HG03066 (cell line): ENCODE data around the gene KIF3A.

ENCODE experiments used
- ATAC-seq: cut with Tn5 transposase; IDR thresholded peaks from one replicate; pipeline ENCODE4 v1.9.1; 2021; ENCODE audit warnings: low read depth; ENCODE audit not compliant: unreplicated experiment

KIF3A gene

DNA sequence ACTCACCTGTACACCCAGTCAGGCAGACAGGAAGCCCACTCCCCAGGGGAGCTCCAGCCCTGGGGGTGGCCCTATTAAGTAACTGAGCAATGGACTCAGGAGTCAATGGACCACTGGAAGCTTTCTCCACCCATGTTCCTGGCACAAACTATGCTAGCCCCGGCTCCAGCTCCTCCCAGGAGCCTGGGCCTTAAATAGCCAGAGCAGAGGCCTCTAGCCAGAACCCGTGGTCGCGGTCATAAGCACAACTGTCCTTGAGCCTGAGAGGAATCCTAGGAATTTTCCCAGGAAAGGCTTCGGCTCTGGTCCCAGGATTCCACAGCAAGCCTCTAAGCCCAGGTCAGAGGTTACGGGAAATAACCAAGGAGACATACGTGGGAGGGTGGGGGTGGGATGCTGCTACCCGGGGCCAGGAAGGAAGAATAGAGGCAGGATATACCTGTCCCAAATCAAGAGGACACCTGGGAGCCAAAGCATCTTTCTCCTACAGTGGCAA is 34.2 kb upstream of the KIF3A start:
- no peak for ATAC-seq

GRCh38 chr5:132770476-132771159 is 33.3 kb upstream of the KIF3A start:
- ATAC-seq, result no peak

GRCh38 chr5:132768485-132768868 is 31.1 kb upstream of the KIF3A start:
- ATAC-seq, result no peak

DNA sequence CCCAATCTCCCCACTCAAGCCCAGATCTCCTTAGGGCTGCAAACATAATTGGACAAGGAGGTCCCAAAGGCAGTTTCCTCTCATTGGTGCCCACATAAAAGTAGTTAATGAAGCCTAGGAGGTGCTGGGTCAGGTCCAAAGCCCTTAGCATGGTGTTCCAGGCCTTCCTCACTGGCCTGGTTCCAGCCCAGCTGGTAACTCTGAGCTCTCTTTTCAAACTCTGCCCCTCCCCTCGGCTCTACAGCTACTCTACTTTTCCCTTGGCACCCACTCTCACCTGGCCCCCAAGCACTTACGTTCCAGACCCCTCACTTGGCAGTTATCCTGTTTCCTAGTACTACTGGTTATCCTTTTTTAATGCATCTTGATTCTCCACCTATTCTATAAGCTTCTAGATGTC is 29.8 kb upstream of the KIF3A start:
- ATAC-seq, result no peak

DNA sequence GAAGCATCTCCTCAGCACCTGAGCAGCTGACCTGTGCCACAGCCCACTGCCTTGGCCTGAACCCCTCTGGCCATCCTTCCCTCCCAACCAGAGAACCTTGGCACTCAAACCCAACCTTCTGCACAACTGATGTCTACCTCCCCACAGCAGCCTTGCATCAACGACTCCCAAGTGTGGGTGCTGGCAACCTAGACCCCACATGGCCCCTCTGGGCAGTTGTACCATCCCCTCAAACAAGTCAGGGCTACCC is 29.4 kb upstream of the KIF3A start:
- no peak for ATAC-seq

GRCh38 chr5:132766020-132766805 is 28.9 kb upstream of the KIF3A start:
- ATAC-seq, result no peak

- ATAC-seq, result no peak
Measured at GRCh38 chr5:132765311-132766019, 28.1 kb upstream of the KIF3A start.

DNA sequence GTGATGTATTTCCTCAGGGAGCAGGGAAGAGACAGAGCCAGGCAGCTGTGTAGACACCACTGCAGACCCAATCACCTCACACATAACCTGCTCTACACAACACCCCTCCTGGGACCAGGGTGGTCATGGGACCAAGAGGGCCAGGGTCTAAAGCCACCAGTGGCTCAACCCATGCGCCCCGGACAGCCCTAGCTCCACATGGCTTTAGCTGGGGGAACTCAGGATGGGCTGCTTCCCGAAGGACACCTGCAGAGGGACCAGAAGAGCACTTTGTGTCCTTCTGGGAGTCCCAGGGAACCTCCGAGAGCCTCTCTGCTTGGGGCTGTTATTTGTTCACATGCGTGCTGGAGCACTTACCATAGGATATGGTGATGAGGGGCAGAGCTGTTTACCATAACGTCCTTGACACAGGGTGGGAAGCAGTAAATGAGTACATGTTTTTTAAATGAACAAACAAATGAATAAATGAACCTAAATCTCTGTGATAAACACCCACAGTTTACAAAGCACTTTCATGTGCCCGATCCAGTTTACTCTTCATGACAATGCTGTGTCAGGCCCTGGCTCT is 27.4 kb upstream of the KIF3A start:
- no peak for ATAC-seq

DNA sequence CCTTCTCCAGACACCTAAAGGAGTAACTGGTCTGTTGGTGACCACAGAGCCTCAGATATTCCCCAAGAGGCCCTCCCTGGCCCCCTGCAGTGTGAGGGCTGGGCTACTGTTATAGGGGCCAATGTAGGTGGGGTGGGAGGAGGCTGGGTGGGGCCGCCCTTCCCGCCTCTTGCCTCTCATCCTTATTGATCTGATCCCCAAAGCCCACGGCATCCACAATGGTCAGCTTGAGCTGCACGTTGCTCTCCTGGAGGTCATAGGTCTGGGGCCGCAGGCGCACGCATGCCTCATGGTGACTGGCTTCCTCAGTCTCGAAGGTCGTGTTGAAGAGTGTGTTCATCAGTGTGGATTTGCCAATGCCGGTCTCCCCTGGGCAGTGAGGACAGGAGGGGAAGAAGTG is 26.7 kb upstream of the KIF3A start:
- no peak for ATAC-seq

DNA sequence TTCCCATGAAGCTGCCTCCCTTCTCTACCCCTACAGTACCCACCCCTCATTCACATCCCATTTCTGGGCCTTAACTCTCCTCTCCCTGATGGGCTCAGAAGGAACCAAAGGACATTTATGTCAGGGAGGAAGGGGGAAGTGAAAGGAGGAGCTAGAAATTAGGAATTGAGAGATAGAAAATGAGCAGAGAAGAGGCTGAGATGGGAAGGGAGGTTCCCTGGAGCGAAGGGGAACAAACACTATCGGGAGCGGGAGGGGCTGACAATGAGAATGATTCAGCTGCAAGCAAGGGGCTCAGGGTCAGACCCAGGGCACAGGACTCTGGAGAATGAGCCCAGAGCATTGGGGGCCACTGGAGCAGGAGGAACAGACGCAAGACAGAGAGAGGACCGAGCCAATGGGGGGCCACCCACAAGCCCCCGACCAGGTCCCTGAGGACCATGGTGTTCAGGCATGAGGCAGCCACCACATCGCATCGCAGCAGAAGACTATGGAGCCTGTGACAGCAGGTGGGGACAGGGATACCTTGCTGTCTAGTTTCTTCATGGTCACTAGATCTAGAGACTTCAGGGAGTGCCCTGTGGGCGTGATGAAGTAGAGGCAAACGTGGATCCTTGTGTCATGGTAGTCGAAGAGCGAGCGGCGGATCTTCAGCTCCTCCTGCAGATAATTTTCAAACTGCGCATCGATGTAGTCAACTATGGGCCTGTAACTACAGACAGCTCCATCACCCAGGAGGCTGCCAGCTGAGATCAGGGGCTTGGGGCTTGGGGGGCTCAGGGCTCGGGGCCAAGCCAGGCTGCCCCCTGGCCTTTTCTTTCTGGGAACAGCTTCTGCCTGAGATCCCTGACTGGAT is 26.1 kb upstream of the KIF3A start:
- no peak for ATAC-seq

DNA sequence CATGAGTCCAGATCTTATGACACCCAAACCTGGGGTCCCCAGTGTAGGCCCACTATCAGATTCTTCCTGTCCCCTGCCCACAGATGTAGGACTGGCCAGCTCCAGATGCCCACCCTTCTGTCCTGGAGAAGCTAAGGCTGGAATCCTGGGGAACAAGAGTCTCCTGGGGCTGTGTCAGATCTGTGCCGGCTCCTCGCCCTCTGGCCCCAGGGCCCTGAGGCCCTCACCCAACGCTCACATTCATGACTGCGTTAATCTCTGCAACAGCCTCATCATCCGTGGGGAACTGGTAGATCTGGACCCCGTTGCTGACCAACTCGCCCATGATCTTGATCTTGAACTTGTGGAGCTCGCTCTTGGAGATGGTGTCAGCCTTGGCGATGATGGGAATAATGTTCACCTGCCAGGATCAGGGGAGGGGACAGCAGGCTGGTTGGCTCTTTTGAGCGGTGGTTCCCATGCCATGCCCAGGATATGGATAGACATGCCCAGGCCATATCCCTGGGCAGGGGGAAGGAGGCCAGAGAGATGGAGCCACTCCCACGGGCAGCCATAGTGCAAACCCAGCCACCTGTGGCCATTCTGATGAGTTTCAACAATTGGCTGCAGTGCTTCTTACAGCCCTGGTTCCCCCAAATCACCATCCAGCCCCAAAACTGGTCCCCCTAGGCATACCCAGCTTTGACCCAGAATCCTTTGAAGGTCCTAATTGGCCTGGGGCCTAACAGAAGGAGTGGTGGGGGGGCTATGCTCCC is 25.1 kb upstream of the KIF3A start:
- ATAC-seq, result no peak

- no peak for ATAC-seq
Measured at GRCh38 chr5:132761321-132762240, 24.2 kb upstream of the KIF3A start.

DNA sequence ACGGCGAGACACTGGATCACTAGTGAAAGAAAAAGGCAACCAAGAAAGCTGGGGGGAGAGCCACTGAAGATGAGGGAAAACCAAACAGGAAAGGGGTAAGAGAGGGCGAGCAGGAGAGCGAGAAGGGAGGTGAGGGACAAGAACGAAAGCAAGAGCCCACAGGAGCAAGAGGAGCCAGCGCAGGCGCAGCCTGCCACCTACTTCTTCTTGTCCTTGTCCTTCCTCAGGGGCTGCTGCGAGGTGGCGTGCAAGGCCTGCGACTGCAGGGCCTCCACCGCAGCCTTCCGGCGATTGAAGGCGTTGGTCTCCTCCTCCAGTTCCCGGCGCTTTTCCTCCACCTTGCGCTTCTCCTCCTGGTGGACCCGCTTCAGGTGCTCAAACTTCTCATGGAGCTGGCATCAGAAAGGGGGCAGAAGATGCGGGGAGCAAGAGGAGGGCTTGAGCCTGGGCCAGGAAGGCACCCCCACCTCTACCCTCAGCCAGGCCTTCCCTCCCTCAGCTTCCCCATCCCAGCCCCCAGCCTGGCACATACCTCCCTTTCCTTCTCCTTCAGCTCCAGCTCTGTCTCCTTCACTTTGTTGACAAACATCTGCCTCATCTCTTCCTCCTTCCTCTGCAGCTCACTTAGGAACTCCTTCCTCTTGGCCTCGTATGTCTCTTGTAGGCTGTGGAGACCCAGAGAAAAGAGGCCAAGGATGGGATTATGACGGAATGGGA is 23.4 kb upstream of the KIF3A start:
- ATAC-seq, result no peak

GRCh38 chr5:132760049-132760420 is 22.7 kb upstream of the KIF3A start:
- no peak for ATAC-seq

GRCh38 chr5:132759114-132760048 is 22.0 kb upstream of the KIF3A start:
- ATAC-seq, result no peak

DNA sequence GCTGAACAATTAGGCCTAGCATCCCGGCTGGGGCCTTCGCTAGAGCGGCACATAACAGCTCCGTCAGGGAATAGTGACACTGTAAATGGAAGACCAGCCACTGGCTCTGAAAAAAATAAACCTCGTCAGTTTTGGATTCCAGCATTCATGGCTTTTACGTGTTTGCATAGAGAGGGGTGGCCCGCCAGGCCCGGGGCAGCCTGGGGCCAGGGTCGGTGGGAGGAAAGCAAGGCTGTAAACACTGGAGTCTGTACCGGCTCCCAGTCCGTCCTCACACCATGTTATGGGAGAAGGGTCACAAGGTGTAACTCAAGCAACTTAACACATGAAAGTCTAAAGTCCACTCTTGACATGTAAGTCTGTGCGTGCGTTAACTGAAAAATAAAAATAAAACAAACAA is 21.1 kb upstream of the KIF3A start:
- ATAC-seq, result no peak

- ATAC-seq, result no peak
Measured at GRCh38 chr5:132756542-132756941, 19.2 kb upstream of the KIF3A start.
